HepG2 (cell line): ENCODE data around the gene KRT79. TPM values are rescaled to one million over a fixed set of nuclear protein-coding genes. Genes with fewer than 3 reads are reported as not detected.

ENCODE experiments used
- ATAC-seq: fragments of 200-7000 bp; cut with Tn5 transposase; 3 replicates; pipeline ENCODE4 v1.9.1; 2020; ENCODE audit warnings: mild to moderate bottlenecking, moderate library complexity
- BruUV-seq: library from RNA; stranded (reverse); fragments of 400-500 nt; replicated peaks from 2 replicates; lab custom pipeline; 2021; lab: Mats Ljungman, UMichigan
- CTCF ChIA-PET: fragments of 300-600 bp; formaldehyde crosslinking; extraction: SDS; loops from one replicate; lab custom pipeline; 2021; ENCODE audit warnings: low total read pairs, inconsistent platforms, low intra/inter-chr PET ratio; lab: Yijun Ruan, JAX
- POLR2A ChIA-PET: fragments of 350-600 bp; sonication (Branson Sonifier 250); formaldehyde crosslinking; loops from one replicate; lab custom pipeline; 2020; ENCODE audit warnings: antibody characterized with exemption, inconsistent platforms; lab: Yijun Ruan, JAX
- DNase-seq: peaks from one replicate; pipeline ENCODE4 v3.0.0-alpha.2; 2015; ENCODE audit warnings: low spot score
- FAIRE-seq: peaks from 3 replicates; lab custom pipeline; 2011; peaks lifted over from hg19 to GRCh38; lab: Jason Lieb, UNC
- H2AFZ ChIP-seq: one replicate; pipeline ENCODE4 v1.6.1; 2011; ENCODE audit warnings: low read length, inconsistent platforms
- H3K27ac ChIP-seq: fragments of 300-600 bp; 3 replicates; pipeline ENCODE4 v1.8.0; 2011; ENCODE audit warnings: mixed run types, mild to moderate bottlenecking, mixed read lengths, low read length, inconsistent platforms; ENCODE audit not compliant: insufficient read depth; ENCODE audit errors: extremely low read length
- H3K27me3 ChIP-seq, 2 experiments: fragments of 200-600 bp in 1 of 2; 2 replicates in 1 of 2; 3 replicates in 1 of 2; pipeline versions ENCODE4 v1.6.0 to v1.8.0; 2011; ENCODE audit warnings: low read length in 2 of 2, mild to moderate bottlenecking in 2 of 2, moderate library complexity in 2 of 2, inconsistent platforms in 1 of 2; ENCODE audit not compliant: insufficient read depth in 2 of 2, control insufficient read depth in 1 of 2
- H3K36me3 ChIP-seq, 2 experiments: fragments of 200-600 bp in 1 of 2; replicated peaks in 1 of 2; 2 replicates in 1 of 2; 3 replicates in 1 of 2; pipeline versions ENCODE4 v1.5.1 to v1.8.0; 2011; ENCODE audit warnings: low read length in 2 of 2, inconsistent platforms in 1 of 2; ENCODE audit not compliant: insufficient read depth in 2 of 2, control insufficient read depth in 1 of 2
- H3K4me1 ChIP-seq: 2 replicates; pipeline ENCODE4 v1.5.1; 2012; ENCODE audit warnings: low read length, inconsistent platforms; ENCODE audit not compliant: insufficient read depth
- H3K4me2 ChIP-seq: 2 replicates; pipeline ENCODE4 v1.6.0; 2011; ENCODE audit warnings: low read depth, low read length, inconsistent platforms
- H3K4me3 ChIP-seq, 3 experiments: fragments of 200-600 bp in 1 of 3; sonication (generic), shearing (Covaris generic) in 1 of 3; replicated peaks in 1 of 3; 2 replicates each; pipeline ENCODE4 v1.5.1; 2011 to 2016; ENCODE audit warnings: low read length in 3 of 3, inconsistent platforms in 2 of 3, low read depth in 2 of 3, mild to moderate bottlenecking in 2 of 3, control low read depth in 1 of 3, mixed read lengths in 1 of 3; ENCODE audit not compliant: insufficient read depth in 1 of 3
- H3K79me2 ChIP-seq: one replicate; pipeline ENCODE4 v1.6.1; 2011; ENCODE audit warnings: low read length, inconsistent platforms; ENCODE audit not compliant: insufficient read depth
- H3K9ac ChIP-seq: 2 replicates; pipeline ENCODE4 v1.6.0; 2011; ENCODE audit warnings: mild to moderate bottlenecking, low read depth, low read length, inconsistent platforms; ENCODE audit not compliant: insufficient read depth
- H3K9me3 ChIP-seq: 2 replicates; pipeline ENCODE4 v1.5.1; 2012; ENCODE audit warnings: mild to moderate bottlenecking, low read length
- H4K20me1 ChIP-seq: 2 replicates; pipeline ENCODE4 v1.6.0; 2011; ENCODE audit warnings: inconsistent platforms, mild to moderate bottlenecking, low read length, moderate library complexity; ENCODE audit not compliant: insufficient read depth
- THYN1 ChIP-seq: sonication (generic); formaldehyde crosslinking; IDR thresholded peaks from 2 replicates; pipeline ENCODE4 v1.8.1; 2023; ENCODE audit warnings: low read depth, mild to moderate bottlenecking, moderate library complexity, missing genetic modification reagents, borderline replicate concordance
- ZNF230 ChIP-seq: sonication (generic); formaldehyde crosslinking; IDR thresholded peaks from 2 replicates; pipeline ENCODE4 v1.4.0; 2020; ENCODE audit warnings: mild to moderate bottlenecking, missing genetic modification reagents
- ZNF24 ChIP-seq: fragments of 450-650 bp; IDR thresholded peaks from 2 replicates; pipeline ENCODE4 v1.6.1; 2017; ENCODE audit warnings: antibody characterized with exemption, mild to moderate bottlenecking
- ZNF724P ChIP-seq: sonication (generic); formaldehyde crosslinking; IDR thresholded peaks from 2 replicates; pipeline ENCODE4 v1.8.0; 2022; ENCODE audit warnings: missing genetic modification reagents, borderline replicate concordance
- ZNF773 ChIP-seq: sonication (generic); formaldehyde crosslinking; IDR thresholded peaks from 2 replicates; pipeline ENCODE4 v1.4.0; 2020; ENCODE audit warnings: missing genetic modification reagents, borderline replicate concordance
- ZNF879 ChIP-seq: sonication (generic); formaldehyde crosslinking; IDR thresholded peaks from 2 replicates; pipeline ENCODE4 v1.8.1; 2023; ENCODE audit warnings: missing genetic modification reagents
- WGBS: methylation state at CpG from one replicate; pipeline ENCODE4 v1.1.6; 2017; ENCODE audit warnings: low lambda C conversion rate; 5-methylcytosine and 5-hydroxymethylcytosine counted together
- in situ Hi-C: cut with HindIII; loops from 2 replicates; pipeline ENCODE4 v1.10.0; 2017; ENCODE audit warnings: low pct_unique_long_range_greater_than_20kb; ENCODE audit not compliant: extremely low pct_ligation_motif_present
- intact Hi-C: fragments of 100-400 bp; cut with micrococcal nuclease; formaldehyde crosslinking; loops from one replicate; pipeline ENCODE4 v1.10.0; 2022; ENCODE audit not compliant: unreplicated experiment
- polyA plus RNA-seq, 8 experiments: library from polyadenylated mRNA; depleted of rRNA in 3 of 8; stranded (reverse) in 7 of 8; unstranded in 1 of 8; fragments of >200 nt; fragmentation: Illumina TruSeq in 4 of 8; extraction: Trizol in 4 of 8; gene quantifications; 2 replicates each; pipeline versions ENCODE4 v1.2.1 to v1.2.3, GENCODE V29; 2011 to 2016; ENCODE audit warnings: low read depth in 4 of 8, missing spikeins in 1 of 8, mixed read lengths in 1 of 8; ENCODE audit not compliant: insufficient read depth in 1 of 8
- total RNA-seq, 5 experiments: library from RNA; depleted of rRNA; stranded (reverse); fragments of >200 nt; fragmentation: Illumina TruSeq; extraction: Trizol; gene quantifications; 2 replicates each; pipeline ENCODE4 v1.2.3, GENCODE V29; 2016; ENCODE audit warnings: low read depth in 1 of 5
- TF ChIP-seq, protein P1 (sequence below): IDR thresholded peaks from 2 replicates; pipeline ENCODE4 v1.6.1; 2016; ENCODE audit warnings: low read depth
- TF ChIP-seq, protein P2 (sequence below): sonication (generic); formaldehyde crosslinking; IDR thresholded peaks from 2 replicates; pipeline ENCODE4 v1.4.0; 2020; ENCODE audit warnings: mild to moderate bottlenecking, missing genetic modification reagents
- TF ChIP-seq, protein P3 (sequence below): sonication (generic); formaldehyde crosslinking; IDR thresholded peaks from 2 replicates; pipeline ENCODE4 v1.4.0; 2020; ENCODE audit warnings: missing genetic modification reagents, mild to moderate bottlenecking, borderline replicate concordance
- TF ChIP-seq, protein P4 (sequence below): IDR thresholded peaks from 2 replicates; pipeline ENCODE4 v1.6.1; 2016

Gene KRT79
- total and polyA plus RNA-seq, 2 of the 13 experiments (the other 11 are each of a cell fraction or from before 2014, with no cell fraction given), result 0.09 TPM; not detected in 1

DNA sequence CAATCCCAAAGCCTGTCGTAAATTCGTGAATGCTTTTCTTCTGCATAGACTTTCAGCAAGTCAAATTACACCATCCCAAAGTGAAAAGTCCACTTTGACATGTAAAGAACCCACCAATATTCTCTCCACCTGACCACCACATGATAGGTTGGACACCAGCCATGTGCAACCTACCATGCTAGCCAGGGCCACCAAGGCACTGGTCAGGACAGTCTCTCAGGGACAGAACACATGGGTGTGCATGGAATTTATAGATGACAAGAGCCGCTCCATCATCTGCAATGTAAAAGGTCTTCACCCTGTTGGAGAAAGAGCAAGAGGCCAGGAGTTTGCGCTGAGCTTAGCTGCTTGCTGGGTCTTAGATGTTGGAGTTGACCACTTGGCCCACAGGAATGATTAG, 51.6 kb downstream of the KRT79 start (continued):
- TF ChIP-seq THYN1, result no peak
- no peak for TF ChIP-seq ZNF773 (CRISPR knock-in tag)
- TF ChIP-seq ZNF24, result no peak
- TF ChIP-seq, protein P1, sequence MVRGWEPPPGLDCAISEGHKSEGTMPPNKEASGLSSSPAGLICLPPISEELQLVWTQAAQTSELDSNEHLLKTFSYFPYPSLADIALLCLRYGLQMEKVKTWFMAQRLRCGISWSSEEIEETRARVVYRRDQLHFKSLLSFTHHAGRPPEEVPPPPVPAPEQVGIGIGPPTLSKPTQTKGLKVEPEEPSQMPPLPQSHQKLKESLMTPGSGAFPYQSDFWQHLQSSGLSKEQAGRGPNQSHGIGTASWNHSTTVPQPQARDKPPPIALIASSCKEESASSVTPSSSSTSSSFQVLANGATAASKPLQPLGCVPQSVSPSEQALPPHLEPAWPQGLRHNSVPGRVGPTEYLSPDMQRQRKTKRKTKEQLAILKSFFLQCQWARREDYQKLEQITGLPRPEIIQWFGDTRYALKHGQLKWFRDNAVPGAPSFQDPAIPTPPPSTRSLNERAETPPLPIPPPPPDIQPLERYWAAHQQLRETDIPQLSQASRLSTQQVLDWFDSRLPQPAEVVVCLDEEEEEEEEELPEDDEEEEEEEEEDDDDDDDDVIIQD (CRISPR knock-in tag), result no peak
- TF ChIP-seq, all 625 proteins: peak for 0

DNA sequence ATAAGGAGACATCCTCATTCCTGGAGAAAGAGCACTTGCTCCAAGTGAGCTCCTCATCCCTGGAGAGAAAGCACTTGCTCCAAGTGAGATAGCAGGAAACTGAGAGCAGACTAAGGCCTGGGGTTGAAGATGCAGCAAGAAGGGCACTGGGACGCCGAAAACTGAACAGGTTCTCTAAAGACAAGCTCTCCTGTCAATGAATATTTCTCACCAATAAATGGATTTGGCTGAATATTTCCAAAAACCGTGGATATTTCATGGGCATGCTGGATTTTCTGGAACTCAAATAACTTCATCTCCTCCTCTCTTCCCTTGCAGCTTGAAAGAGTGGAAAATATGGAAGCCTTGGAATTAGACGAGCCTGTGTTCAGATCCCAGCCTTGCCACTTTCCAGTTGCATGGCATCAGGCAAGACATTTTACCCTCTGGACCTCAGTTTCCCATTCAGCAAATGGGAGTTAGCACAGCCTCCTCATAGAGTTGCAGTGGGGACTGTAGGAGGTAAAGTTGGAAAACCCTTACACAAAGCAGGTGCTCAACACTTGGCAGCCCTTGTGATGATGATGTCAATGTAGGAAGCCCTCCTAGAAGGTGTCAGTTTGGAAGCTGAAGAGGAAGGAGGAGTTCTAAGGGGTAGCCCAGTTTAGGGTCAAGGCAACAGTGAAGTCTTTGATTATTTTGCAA, 52.6 kb downstream of the KRT79 start:
- DNase-seq (no peak), ATAC-seq (no peak), FAIRE-seq (no peak)
- Histone ChIP-seq H3K27me3 (peaks cover 0 to 9% of the 10 kb centered on the region in 2 experiments; a peak in 2 of 5 replicates), H3K9ac (no peak overlapping the region), H3K4me2 (no peak overlapping the region), H3K27ac (no peak overlapping the region), H3K9me3 (no peaks in the 10 kb centered on the region), H4K20me1 (no peaks in the 10 kb centered on the region), H3K4me3 (no peak overlapping the region), H3K79me2 (no peaks in the 10 kb centered on the region), H2AFZ (no peak overlapping the region), H3K36me3 (no peaks in the 10 kb centered on the region), H3K4me1 (no peaks in the 10 kb centered on the region)
- TF ChIP-seq ZNF724P (CRISPR knock-in tag) (no peak), ZNF879 (CRISPR knock-in tag) (no peak), ZNF230 (CRISPR knock-in tag) (no peak)
- TF ChIP-seq, protein P2, sequence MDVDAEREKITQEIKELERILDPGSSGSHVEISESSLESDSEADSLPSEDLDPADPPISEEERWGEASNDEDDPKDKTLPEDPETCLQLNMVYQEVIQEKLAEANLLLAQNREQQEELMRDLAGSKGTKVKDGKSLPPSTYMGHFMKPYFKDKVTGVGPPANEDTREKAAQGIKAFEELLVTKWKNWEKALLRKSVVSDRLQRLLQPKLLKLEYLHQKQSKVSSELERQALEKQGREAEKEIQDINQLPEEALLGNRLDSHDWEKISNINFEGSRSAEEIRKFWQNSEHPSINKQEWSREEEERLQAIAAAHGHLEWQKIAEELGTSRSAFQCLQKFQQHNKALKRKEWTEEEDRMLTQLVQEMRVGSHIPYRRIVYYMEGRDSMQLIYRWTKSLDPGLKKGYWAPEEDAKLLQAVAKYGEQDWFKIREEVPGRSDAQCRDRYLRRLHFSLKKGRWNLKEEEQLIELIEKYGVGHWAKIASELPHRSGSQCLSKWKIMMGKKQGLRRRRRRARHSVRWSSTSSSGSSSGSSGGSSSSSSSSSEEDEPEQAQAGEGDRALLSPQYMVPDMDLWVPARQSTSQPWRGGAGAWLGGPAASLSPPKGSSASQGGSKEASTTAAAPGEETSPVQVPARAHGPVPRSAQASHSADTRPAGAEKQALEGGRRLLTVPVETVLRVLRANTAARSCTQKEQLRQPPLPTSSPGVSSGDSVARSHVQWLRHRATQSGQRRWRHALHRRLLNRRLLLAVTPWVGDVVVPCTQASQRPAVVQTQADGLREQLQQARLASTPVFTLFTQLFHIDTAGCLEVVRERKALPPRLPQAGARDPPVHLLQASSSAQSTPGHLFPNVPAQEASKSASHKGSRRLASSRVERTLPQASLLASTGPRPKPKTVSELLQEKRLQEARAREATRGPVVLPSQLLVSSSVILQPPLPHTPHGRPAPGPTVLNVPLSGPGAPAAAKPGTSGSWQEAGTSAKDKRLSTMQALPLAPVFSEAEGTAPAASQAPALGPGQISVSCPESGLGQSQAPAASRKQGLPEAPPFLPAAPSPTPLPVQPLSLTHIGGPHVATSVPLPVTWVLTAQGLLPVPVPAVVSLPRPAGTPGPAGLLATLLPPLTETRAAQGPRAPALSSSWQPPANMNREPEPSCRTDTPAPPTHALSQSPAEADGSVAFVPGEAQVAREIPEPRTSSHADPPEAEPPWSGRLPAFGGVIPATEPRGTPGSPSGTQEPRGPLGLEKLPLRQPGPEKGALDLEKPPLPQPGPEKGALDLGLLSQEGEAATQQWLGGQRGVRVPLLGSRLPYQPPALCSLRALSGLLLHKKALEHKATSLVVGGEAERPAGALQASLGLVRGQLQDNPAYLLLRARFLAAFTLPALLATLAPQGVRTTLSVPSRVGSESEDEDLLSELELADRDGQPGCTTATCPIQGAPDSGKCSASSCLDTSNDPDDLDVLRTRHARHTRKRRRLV, result no peak
- TF ChIP-seq, protein P3, sequence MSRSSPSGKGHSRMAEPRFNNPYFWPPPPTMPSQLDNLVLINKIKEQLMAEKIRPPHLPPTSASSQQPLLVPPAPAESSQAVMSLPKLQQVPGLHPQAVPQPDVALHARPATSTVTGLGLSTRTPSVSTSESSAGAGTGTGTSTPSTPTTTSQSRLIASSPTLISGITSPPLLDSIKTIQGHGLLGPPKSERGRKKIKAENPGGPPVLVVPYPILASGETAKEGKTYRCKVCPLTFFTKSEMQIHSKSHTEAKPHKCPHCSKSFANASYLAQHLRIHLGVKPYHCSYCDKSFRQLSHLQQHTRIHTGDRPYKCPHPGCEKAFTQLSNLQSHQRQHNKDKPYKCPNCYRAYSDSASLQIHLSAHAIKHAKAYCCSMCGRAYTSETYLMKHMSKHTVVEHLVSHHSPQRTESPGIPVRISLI, result no peak
- TF ChIP-seq, protein P4, sequence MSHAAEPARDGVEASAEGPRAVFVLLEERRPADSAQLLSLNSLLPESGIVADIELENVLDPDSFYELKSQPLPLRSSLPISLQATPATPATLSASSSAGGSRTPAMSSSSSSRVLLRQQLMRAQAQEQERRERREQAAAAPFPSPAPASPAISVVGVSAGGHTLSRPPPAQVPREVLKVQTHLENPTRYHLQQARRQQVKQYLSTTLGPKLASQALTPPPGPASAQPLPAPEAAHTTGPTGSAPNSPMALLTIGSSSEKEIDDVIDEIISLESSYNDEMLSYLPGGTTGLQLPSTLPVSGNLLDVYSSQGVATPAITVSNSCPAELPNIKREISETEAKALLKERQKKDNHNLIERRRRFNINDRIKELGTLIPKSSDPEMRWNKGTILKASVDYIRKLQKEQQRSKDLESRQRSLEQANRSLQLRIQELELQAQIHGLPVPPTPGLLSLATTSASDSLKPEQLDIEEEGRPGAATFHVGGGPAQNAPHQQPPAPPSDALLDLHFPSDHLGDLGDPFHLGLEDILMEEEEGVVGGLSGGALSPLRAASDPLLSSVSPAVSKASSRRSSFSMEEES, result no peak
- in situ Hi-C loops (no loop called here), intact Hi-C loops (no loop called here)
- ChIA-PET CTCF (no interaction called here), POLR2A (no interaction called here)
- WGBS, result 2% methylated on average over 4 of the region's 4 CpGs
- BruUV-seq, result no TSS peak
